Bladder microvascular endothelial cell (primary cell): ENCODE results near the gene ANKRD13A. TPM values are rescaled to one million over a fixed set of nuclear protein-coding genes. Genes with fewer than 3 reads are reported as not detected.

ENCODE experiments used
- total RNA-seq: library from RNA; depleted of rRNA; stranded (reverse); fragments of >200 nt; gene quantifications from 2 replicates; pipeline ENCODE4 v1.2.3, GENCODE V29; 2014

ANKRD13A gene
- total RNA-seq, result 41.3 and 47.5 TPM in 2 replicates

DNA sequence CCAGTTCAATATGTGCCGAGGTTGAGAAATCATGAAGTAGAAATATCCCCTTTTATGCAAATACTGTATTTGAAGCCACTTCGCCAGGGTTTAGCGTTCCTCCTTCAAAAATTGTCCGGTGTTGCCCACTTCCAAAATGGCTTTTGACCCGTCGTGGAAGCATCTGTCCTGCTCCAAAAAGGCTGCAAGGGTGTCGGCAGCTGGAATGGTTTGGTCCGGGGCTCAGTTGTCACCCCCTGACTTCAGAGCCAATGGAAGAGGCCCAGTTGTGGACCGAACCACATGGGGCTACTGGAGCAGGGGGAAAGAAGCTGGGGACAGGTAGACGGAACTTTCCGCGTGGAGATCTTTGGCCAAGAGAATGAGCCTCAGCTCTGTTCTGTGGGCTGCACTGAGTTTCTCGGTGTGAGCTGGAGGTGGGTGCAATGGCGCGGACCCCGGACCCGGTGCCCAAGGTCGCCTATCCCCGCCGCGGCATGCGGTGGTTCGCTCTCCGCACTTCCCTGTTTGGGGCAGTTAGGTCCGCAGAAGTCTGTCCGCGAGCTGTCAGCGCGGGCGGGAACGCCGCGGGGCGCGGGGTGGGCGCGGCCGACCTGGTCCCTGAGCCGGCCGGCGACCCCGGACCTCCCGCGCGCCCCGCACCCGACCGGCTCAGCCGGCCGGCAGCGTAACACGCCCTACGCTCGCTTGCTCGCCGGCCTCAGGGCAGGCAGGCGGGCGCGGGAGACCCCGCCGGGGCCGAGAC lies at the start of gene ANKRD13A:
Gene ANKRD13A (plus strand): TSS at position 527 of the 745 bp plus-strand sequence. CDS start 259 bp downstream, outside the sequence.

GRCh38 chr12:109995686-109996482 lies 3.3 kb upstream of the ANKRD13A start, which contains the start of gene GIT2:
Gene GIT2 (minus strand): TSS chr12:109996368. CDS start chr12:109996224, 144 bp downstream.

DNA sequence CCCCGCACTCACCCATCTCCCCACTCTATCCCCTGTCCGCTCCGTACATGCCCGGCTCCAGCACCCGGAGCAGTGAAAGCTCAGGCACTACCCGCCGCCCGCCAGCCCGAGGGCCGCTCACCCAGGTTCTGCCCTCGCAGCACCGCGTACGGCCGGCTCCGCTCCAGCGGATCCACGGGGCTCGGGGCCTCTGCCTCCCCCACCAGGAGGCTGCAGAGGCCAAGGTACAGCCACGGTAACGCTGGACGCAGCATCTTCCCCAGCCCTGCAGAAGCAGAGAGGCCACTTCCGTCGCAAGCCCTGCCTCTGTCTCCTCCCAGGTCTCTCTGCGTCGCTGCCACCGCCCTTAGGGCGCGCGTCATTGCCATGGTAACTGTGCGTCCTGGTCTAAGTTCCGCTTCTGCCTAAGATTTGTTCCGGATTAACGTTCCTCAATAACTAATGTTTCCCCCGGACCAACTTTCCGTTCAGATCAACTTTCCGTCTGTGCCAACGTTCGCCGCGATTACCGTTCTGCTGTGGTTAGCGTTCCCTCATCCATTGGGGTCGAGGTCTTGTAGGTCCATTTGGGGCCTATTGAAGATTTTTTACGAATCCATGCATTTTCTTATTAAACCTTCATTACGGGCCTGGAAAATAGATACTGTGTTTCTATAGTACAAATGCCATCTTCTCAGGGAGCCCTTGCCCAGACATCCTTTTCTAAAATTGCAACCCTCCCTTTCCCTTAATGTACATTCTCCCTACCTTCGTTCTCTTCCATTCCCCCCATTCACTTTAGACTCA lies 49.2 kb downstream of the ANKRD13A start, which contains the start of gene C12orf76:
Gene C12orf76 (minus strand): TSS at position 281 of the 786 bp plus-strand sequence. CDS start 27 bp downstream, at position 254.

Other genes with a start within 250 kb of the ANKRD13A start
- 0.49 and 1.9 TPM in 2 replicates for gene TRPV4, start 166.0 kb upstream of the ANKRD13A start, total RNA-seq
- gene GLTP, start 118.9 kb upstream of the ANKRD13A start, total RNA-seq, result 40.6 and 45.8 TPM in 2 replicates
- 7.1 and 13.3 TPM in 2 replicates for gene TCHP, start 99.2 kb upstream of the ANKRD13A start, total RNA-seq
- gene GIT2, start 3.1 kb upstream of the ANKRD13A start, total RNA-seq, result 36.1 and 76.2 TPM in 2 replicates
- gene C12orf76, start 49.1 kb downstream of the ANKRD13A start, total RNA-seq, result 9.4 and 20.3 TPM in 2 replicates
- 3.7 and 12.3 TPM in 2 replicates for gene IFT81, start 124.9 kb downstream of the ANKRD13A start, total RNA-seq